Measurements from ENCODE around the gene SH3BP4. TPM values are rescaled to one million over a fixed set of nuclear protein-coding genes. Genes with fewer than 3 reads are reported as not detected.
A peak's percentile ranks its signal among the peaks of the same experiment; 100 is the strongest.

Gene SH3BP4
- total and polyA plus RNA-seq, 2 of the 8 experiments (the other 6 are each of a cell fraction or from before 2014, with no cell fraction given): 28.3 to 35.4 TPM

DNA sequence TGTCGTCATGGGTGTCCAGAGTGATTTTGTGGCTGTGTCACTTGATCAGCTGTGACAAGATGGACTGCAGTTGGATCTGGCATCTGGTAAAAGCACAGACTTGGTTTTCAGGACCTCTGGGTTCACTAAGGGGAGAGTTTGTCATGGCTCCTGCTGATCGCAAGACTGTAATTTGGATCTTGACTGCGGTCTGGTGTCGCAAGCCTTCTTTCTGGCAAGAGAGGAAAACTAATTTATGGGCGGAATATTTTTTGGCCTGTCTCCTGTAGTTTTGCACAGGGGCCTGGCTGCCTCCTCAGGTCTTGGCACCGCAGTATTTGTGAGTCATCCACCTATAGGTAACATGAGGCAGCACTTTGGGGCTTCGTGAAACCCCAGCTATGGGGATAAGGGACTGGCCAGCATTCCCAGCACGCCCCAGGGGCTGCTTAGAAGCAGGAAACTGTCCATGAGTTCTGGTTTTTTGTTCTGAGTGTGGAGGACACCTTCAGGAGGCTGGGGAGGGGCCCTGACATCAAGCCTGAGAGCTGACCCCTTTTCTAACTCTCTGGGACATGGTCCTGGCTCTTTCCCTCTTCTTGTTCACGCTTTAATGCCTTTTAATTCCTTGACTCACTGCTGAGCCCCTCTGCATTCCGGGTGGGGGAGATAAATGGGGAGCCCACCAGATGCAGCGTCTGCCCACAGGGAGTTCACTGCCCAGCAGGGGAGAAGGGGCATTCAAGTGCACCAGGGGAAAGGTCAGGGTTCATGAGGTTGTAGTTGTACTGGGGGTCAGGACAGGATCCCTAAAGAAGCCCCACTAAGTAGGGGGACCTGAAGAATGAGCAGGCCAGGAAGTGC lies 12.2 kb downstream of the SH3BP4 start:
- DNase-seq (ENCODE audit: low read depth in 1 of 2, low spot score in 2 of 2) (no peak), FAIRE-seq (no peak)
- no peak overlapping the region for H3K4ac ChIP-seq (replicated peaks; ENCODE audit: insufficient read length, low read depth, low read length)
- no peak overlapping the region for H3K4me2 ChIP-seq (ENCODE audit: insufficient read depth in 1 of 2, low read depth in 2 of 2, low read length in 2 of 2)
- H3K36me3 ChIP-seq (ENCODE audit: control insufficient read depth in 2 of 4, insufficient read depth in 4 of 4, low read length in 3 of 4): no peaks in the 10 kb centered on the region
- H3K23me2 ChIP-seq (ENCODE audit: low read depth, low read length): no peaks in the 10 kb centered on the region
- H4K91ac ChIP-seq (replicated peaks; ENCODE audit: insufficient read length, low read length): no peak overlapping the region
- H4K8ac ChIP-seq (ENCODE audit: extremely low read depth, insufficient read depth, low read length): no peak overlapping the region
- H2AK5ac ChIP-seq (ENCODE audit: low read depth, low read length): no peak overlapping the region
- H3K4me3 ChIP-seq (ENCODE audit: extremely low read depth in 1 of 4, insufficient read depth in 2 of 4, low read depth in 3 of 4, low read length in 4 of 4): no peak overlapping the region
- H2BK12ac ChIP-seq (ENCODE audit: low read depth, low read length): no peak overlapping the region
- peaks cover under 1 to 23% (median 14%) of the 10 kb centered on the region in 4 experiments; a peak in 6 of 7 replicates for H3K4me1 ChIP-seq (replicated peaks in 1 of 4; ENCODE audit: control insufficient read depth in 3 of 4, insufficient read depth in 4 of 4, low read length in 3 of 4)
- no peak overlapping the region for H2BK120ac ChIP-seq (replicated peaks; ENCODE audit: low read depth, low read length)
- peaks cover 36% of the 10 kb centered on the region for H3K79me1 ChIP-seq (ENCODE audit: low read depth, low read length)
- peaks cover 34 to 98% of the 10 kb centered on the region in 2 experiments for H3K79me2 ChIP-seq (ENCODE audit: control insufficient read depth in 1 of 2, insufficient read depth in 2 of 2, low read length in 2 of 2)
- H4K20me1 ChIP-seq (replicated peaks in 1 of 2; ENCODE audit: control insufficient read depth in 1 of 2, insufficient read depth in 2 of 2, low read length in 2 of 2): peaks cover 30 to 34% of the 10 kb centered on the region in 2 experiments
- no peak overlapping the region for H3K23ac ChIP-seq (ENCODE audit: insufficient read length)
- ChIA-PET CTCF (ENCODE audit: partially characterized antibody) (interaction anchor here (1.1 kb wide), 1 partner anchor 79 kb away, joined by 3 read pairs; no protein-coding TSS in a partner anchor), POLR2A (ENCODE audit: partially characterized antibody) (no interaction called here)
- H4K5ac ChIP-seq (ENCODE audit: insufficient read length, low read depth, low read length): no peak overlapping the region
- H3K27ac ChIP-seq (ENCODE audit: low read depth, low read length): no peak overlapping the region
- no peak overlapping the region for H2BK20ac ChIP-seq (ENCODE audit: low read length)
- 79% methylated on average over 11 of the region's 11 CpGs; no CpG with 5 or more reads in 1 of the 2 experiments for WGBS, 2 experiments (ENCODE audit: extremely low coverage in 1 of 2, insufficient coverage in 1 of 2, insufficient read length in 1 of 2, insufficient replicate concordance in 2 of 2, low coverage in 1 of 2, low lambda C conversion rate in 2 of 2, missing lambda C conversion rate in 1 of 2)
- H3K18ac ChIP-seq (ENCODE audit: extremely low read depth, low read length): no peak overlapping the region
- H3K9ac ChIP-seq (replicated peaks in 1 of 4; ENCODE audit: extremely low read depth in 1 of 4, low read depth in 3 of 4, low read length in 3 of 4): peak overlapping the region in 1 of 4 experiments; percentile 40; a peak in 1 of 7 replicates
- no peaks in the 10 kb centered on the region for H3K9me3 ChIP-seq (ENCODE audit: insufficient read depth in 2 of 2, low read depth in 1 of 2, low read length in 1 of 2)
- no peak overlapping the region for H3K14ac ChIP-seq (ENCODE audit: insufficient read length)
- H2BK5ac ChIP-seq (ENCODE audit: low read depth, low read length): no peak overlapping the region
- no peaks in the 10 kb centered on the region for H3K27me3 ChIP-seq (replicated peaks in 1 of 4; ENCODE audit: control insufficient read depth in 3 of 4, extremely low read depth in 1 of 4, insufficient read depth in 3 of 4, low read length in 3 of 4)
- no peak overlapping the region for H2BK15ac ChIP-seq (ENCODE audit: low read length)
- no peak overlapping the region for H3K56ac ChIP-seq (replicated peaks; ENCODE audit: insufficient read length, low read depth, low read length)
- H2AFZ ChIP-seq (ENCODE audit: low read length): no peak overlapping the region
- TF ChIP-seq EZH2 (IDR thresholded peaks at IDR 0.05; ENCODE audit: low read depth, low read length, severe bottlenecking): no peak
- TF ChIP-seq CREB1 (IDR thresholded peaks at IDR 0.05): no peak
- TF ChIP-seq ZNF274 (IDR thresholded peaks at IDR 0.05; ENCODE audit: borderline replicate concordance, extremely low read depth, low read length): no peak
- TF ChIP-seq SRF (IDR thresholded peaks at IDR 0.05; ENCODE audit: low read depth, low read length): no peak
- TF ChIP-seq CEBPB (IDR thresholded peaks at IDR 0.05; ENCODE audit: low read depth, low read length): no peak
- no peak for TF ChIP-seq BRCA1 (IDR thresholded peaks at IDR 0.05; ENCODE audit: low read depth, low read length)
- TF ChIP-seq SIRT6 (IDR thresholded peaks at IDR 0.05; ENCODE audit: low read length): no peak
- no peak for TF ChIP-seq SP4 (IDR thresholded peaks at IDR 0.05; ENCODE audit: low read length)
- TF ChIP-seq CBX8 (IDR thresholded peaks at IDR 0.05; ENCODE audit: borderline replicate concordance, low read depth, low read length): no peak
- TF ChIP-seq RNF2 (IDR thresholded peaks at IDR 0.05; ENCODE audit: borderline replicate concordance, low read depth, low read length, missing control alignments, poor library complexity, severe bottlenecking): no peak
- TF ChIP-seq TEAD4 (IDR thresholded peaks at IDR 0.05; ENCODE audit: low read depth, low read length): no peak
- TF ChIP-seq SAP30 (IDR thresholded peaks at IDR 0.05; ENCODE audit: insufficient read depth, insufficient replicate concordance, low read length): no peak
- no peak for TF ChIP-seq POLR2AphosphoS5 (IDR thresholded peaks at IDR 0.05; ENCODE audit: low read depth, low read length)
